Stimulated activated CD8-positive, alpha-beta memory T cell treated with anti-CD3 and anti-CD28 coated beads, Interleukin-4, amount 100 ng/mL, for 4 hours (primary cell): ENCODE measurements around the gene YTHDF2.
A peak's percentile ranks its signal among the peaks of the same experiment; 100 is the strongest.
"Not testable (repeated sequence)": the region's sequence is repeated elsewhere in the genome, so short reads cannot be mapped to it uniquely, and the experiment has no call there.

ENCODE experiments used
- DNase-seq, 2 donors: peaks; one replicate each; pipeline ENCODE4 v3.0.0-alpha.2; 2020; ENCODE audit warnings: low read depth in 2 of 2, low spot score in 1 of 2

Gene YTHDF2

GRCh38 chr1:28758420-28758819 is 21.7 kb downstream of the YTHDF2 start:
- DNase-seq, result no peak

GRCh38 chr1:28759257-28759656 is 22.5 kb downstream of the YTHDF2 start:
- no peak for DNase-seq

- no peak for DNase-seq
Observed at GRCh38 chr1:28761189-28761588, 24.4 kb downstream of the YTHDF2 start.

GRCh38 chr1:28766532-28767183 is 29.9 kb downstream of the YTHDF2 start:
- no peak for DNase-seq

GRCh38 chr1:28770601-28771165 is 33.9 kb downstream of the YTHDF2 start:
- no peak for DNase-seq

DNA sequence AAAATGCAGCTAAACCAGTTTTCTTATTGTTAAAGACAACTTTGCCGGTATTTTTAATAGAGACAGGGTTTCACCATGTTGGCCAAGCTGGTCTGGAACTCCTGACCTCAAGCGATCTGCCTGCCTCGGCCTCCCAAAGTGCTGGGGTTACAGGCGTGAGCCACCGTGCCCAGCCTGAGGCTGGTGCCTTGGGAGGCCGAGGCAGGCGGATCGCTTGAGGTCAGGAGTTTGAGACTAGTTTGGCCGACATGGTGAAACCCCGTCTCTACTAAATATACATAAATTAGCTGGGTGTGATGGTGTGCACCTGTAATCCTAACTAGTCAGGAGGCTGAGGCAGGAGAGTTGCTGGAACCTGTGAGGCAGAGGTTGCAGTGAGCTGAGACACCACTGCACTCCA is 35.2 kb downstream of the YTHDF2 start:
- not testable (repeated sequence) for DNase-seq

GRCh38 chr1:28773105-28773504 is 36.4 kb downstream of the YTHDF2 start:
- no peak for DNase-seq

DNA sequence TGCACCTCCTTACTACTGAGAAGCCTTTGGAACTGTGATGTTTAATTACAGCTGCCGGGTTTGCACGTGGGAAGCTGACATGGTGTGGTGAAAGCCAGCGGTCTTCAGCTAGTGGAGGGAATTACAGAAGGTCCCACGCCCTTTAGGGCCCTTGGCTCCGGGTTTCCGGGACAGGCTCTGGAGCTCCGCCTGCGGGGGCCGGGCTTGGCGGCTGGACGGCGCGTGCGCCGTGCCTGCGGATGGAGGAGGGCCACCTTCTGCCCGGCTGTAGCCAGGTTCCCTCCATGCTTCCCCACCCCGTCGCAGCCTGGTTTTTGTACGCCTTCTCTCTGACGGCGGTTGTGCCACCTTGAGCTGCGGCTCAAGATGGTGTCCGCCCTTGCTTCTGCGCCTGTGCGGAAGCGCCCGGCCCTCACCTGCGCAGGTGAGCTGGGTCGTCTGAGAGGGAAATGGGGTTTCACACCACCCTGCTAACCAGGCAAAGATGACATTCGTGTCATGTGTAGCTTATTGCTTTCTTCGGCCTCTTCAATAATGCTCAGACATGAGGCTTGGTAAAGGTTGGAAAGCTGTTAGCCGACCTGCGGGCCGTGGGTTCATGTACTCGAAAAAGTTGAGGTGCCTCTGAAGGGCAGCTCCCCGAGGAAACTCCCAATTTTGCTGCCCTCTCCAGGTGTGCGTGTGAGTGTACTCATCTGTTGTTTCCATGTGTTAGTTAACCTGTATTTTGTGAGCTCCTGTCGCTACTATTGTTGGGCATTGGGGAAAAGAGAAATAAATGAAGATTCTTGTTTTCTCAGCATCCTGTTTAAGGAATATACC is 38.6 kb downstream of the YTHDF2 start:
- DNase-seq, result peak; percentile 12 to 40

GRCh38 chr1:28776341-28776740 is 39.6 kb downstream of the YTHDF2 start:
- DNase-seq, result no peak

GRCh38 chr1:28778021-28778420 is 41.3 kb downstream of the YTHDF2 start:
- no peak for DNase-seq

GRCh38 chr1:28779751-28780408 is 43.1 kb downstream of the YTHDF2 start:
- no peak for DNase-seq

DNA sequence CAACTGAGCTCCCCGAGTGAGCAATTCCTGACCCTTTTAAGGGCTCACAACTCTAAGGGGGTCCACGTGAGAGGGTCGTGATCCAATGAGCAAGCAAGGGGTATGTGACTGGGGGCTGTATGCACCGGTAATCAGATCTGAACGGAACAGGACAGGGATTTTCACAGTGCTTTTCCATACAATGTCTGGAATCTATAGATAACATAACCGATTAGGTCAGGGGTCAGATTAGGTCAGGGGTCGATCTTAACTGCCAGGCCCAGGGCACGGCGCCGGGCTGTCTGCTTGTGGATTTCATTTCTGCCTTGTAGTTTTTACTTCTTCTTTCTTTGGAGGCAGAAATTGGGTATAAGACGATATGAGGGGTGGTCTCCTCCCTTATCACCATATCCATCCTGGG is 44.6 kb downstream of the YTHDF2 start:
- DNase-seq, result no peak

DNA sequence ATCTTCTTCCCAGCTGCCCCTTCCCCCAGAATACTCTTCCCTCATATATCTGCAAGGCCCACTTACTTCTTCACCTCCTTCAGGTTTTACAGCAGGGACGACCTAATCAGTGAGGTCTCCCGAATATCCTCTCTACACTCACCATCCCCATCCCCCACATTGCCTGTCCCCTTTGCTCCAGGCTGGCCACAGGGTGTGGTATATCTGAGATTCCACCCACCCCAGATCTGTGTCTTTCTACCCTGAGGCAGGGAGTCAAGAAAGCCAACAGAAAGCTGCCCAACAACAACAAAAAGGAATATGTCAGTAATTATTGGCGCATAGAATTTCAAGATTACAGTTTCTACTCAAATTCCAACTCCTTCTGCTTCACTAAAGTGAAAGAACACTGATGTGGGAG is 45.3 kb downstream of the YTHDF2 start:
- no peak for DNase-seq

GRCh38 chr1:28783363-28783762 is 46.6 kb downstream of the YTHDF2 start:
- DNase-seq, result no peak

DNA sequence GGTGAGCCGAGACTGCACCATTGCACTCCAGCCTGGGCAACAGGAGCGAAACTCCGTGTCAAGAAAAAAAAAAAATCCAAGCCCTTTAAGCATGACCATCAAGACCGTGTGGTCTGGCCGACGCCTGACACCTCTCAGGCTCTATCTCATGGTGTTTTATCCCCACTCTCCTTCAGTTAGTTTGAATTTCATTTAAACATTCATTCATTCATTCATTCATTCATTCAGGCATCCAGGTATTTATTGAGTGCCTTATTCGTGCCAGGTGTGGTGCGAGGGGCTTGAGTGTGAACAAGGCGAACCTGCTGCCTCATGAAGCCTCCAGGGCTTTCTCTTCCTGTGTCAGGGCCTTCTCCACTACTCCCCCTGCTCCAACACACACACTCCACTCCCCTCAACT is 52.7 kb downstream of the YTHDF2 start:
- DNase-seq, result no peak

- DNase-seq, result no peak
Observed at GRCh38 chr1:28789816-28790215, 53.1 kb downstream of the YTHDF2 start.

- DNase-seq, result no peak
Observed at GRCh38 chr1:28790377-28791035, 53.8 kb downstream of the YTHDF2 start.

- DNase-seq, result not testable (repeated sequence)
Observed at GRCh38 chr1:28791929-28792328, 55.2 kb downstream of the YTHDF2 start.

DNA sequence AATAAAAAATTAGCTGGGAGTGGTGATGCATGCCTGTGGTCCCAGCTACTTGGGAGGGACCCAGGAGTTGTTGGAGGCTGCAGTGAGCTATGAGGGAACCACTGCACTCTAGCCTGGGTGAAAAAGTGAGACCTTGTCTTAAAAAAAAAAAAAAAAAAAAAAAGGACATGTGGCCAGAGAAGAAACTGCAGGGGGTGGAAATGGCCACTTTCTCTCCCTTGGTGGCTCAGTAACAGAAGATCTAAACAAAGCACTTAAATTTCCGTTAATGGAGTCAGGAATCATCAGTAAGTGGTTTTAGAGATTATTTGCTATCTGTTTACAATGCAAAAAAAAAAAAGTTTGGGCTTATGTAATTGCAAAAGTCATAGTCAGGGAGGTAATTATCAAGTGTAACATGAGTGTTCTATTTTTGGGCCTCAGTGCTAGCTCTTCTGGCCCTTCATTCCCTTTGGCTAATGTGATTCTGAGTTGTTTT is 55.9 kb downstream of the YTHDF2 start:
- no peak for DNase-seq

DNA sequence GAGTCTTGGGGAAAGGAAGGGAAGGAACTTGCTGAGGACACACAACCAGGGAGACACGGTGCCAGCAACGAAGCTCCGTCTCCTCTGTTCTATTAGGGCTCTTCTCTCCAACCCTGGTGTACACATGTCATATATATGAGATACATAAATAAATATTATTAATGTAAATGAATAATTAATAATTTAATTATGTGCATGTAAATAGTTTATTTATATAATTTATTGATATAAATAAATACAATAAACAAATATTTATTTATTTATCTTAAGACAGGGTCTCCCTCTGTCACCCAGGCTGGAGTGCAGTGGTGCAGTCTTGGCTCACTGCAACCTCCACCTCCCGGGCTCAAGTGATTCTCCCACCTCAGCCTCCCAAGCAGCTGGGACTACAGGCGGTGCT is 57.8 kb downstream of the YTHDF2 start:
- DNase-seq, result not testable (repeated sequence)
